ENCODE data around the gene MTA2. TPM values are rescaled to one million over a fixed set of nuclear protein-coding genes. Genes with fewer than 3 reads are reported as not detected.
"Not testable (repeated sequence)": the region's sequence is repeated elsewhere in the genome, so short reads cannot be mapped to it uniquely, and the experiment has no call there.

MTA2 gene
- polyA plus RNA-seq, 1 donor from 2014 or later, result 130 TPM

DNA sequence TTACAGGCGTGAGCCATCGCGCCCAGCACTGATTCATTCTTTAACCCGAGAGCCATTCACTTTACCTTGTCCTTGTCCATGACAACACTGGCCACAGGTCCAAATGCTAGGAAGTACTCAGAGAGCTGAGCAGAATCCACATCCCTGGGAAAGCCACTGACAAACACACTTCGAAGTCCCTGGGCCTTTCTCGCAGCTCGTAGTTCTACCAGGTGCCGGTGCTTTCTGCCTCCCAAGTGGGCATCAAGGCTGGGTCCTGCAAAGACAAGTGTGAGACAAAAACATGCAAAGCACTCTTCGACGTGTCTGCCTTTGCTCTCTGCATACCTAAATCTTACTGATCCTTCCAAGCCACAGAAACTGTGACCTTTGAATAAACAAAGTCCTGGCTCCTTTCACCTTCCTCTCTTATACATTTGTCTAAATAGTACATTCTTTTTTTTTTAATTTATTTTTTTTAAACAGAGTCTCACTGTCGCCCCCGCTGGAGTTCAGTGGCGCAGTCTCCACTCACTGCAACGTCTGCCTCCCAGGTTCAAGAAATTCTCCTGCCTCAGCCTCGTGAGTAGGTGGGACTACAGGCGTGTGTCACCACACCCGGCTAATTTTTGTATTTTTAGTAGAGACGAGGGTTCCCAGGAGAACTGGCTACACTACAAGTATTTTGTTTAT lies 12.6 kb downstream of the MTA2 start:
- Histone ChIP-seq H3F3A (ENCODE audit: insufficient read depth, low read length, poor library complexity, severe bottlenecking) (peaks cover 7% of the 10 kb centered on the region), H4K20me1 (ENCODE audit: insufficient read depth) (no peaks in the 10 kb centered on the region), H3K36me3 (ENCODE audit: insufficient read depth, low read length) (peaks cover 7% of the 10 kb centered on the region), H3K79me2 (replicated peaks; ENCODE audit: insufficient read depth, low read length) (peaks cover 9% of the 10 kb centered on the region), H3K4me2 (ENCODE audit: low read length) (no peak overlapping the region), H3K4me3 (ENCODE audit: low read length) (no peak overlapping the region), H3K9me2 (ENCODE audit: insufficient read depth, low read length) (no peaks in the 10 kb centered on the region), H2AFZ (ENCODE audit: low read depth, low read length) (no peak overlapping the region), H3K27ac (ENCODE audit: low read length) (no peak overlapping the region), H3K9me3 (ENCODE audit: low read length) (no peaks in the 10 kb centered on the region), H3K27me3 (ENCODE audit: insufficient read depth, low read depth, low read length) (no peaks in the 10 kb centered on the region), H3K9ac (ENCODE audit: low read length) (no peak overlapping the region)
- TF ChIP-seq MXI1 (conservative IDR thresholded peaks at IDR 0.05; ENCODE audit: poor library complexity, severe bottlenecking), result no peak
- peak; percentile 46 for TF ChIP-seq CTCF (IDR thresholded peaks at IDR 0.05; ENCODE audit: poor library complexity, severe bottlenecking)
- TF ChIP-seq RAD21 (conservative IDR thresholded peaks at IDR 0.05), result no peak

GRCh38 chr11:62585356-62585755 lies 16.3 kb downstream of the MTA2 start:
- not testable (repeated sequence) for H3K4me2 ChIP-seq (ENCODE audit: low read length); H3F3A ChIP-seq (ENCODE audit: insufficient read depth, low read length, poor library complexity, severe bottlenecking); H3K27me3 ChIP-seq (ENCODE audit: insufficient read depth, low read depth, low read length); H4K20me1 ChIP-seq (ENCODE audit: insufficient read depth); H3K9me3 ChIP-seq (ENCODE audit: low read length); H3K36me3 ChIP-seq (ENCODE audit: insufficient read depth, low read length); H3K9ac ChIP-seq (ENCODE audit: low read length); H3K4me3 ChIP-seq (ENCODE audit: low read length); H3K9me2 ChIP-seq (ENCODE audit: insufficient read depth, low read length); H2AFZ ChIP-seq (ENCODE audit: low read depth, low read length); H3K79me2 ChIP-seq (replicated peaks; ENCODE audit: insufficient read depth, low read length); H3K27ac ChIP-seq (ENCODE audit: low read length)

GRCh38 chr11:62581735-62582134 lies 19.9 kb downstream of the MTA2 start:
- not testable (repeated sequence) for H2AFZ ChIP-seq (ENCODE audit: low read depth, low read length); H4K20me1 ChIP-seq (ENCODE audit: insufficient read depth); H3K9me2 ChIP-seq (ENCODE audit: insufficient read depth, low read length); H3K4me3 ChIP-seq (ENCODE audit: low read length); H3K4me2 ChIP-seq (ENCODE audit: low read length); H3K79me2 ChIP-seq (replicated peaks; ENCODE audit: insufficient read depth, low read length); H3K9me3 ChIP-seq (ENCODE audit: low read length); H3F3A ChIP-seq (ENCODE audit: insufficient read depth, low read length, poor library complexity, severe bottlenecking); H3K27ac ChIP-seq (ENCODE audit: low read length); H3K27me3 ChIP-seq (ENCODE audit: insufficient read depth, low read depth, low read length); H3K36me3 ChIP-seq (ENCODE audit: insufficient read depth, low read length); H3K9ac ChIP-seq (ENCODE audit: low read length)

- H3F3A ChIP-seq (ENCODE audit: insufficient read depth, low read length, poor library complexity, severe bottlenecking), result no peaks in the 10 kb centered on the region
- H3K36me3 ChIP-seq (ENCODE audit: insufficient read depth, low read length), result no peaks in the 10 kb centered on the region
- no peaks in the 10 kb centered on the region for H3K9me3 ChIP-seq (ENCODE audit: low read length)
- no peak overlapping the region for H3K4me2 ChIP-seq (ENCODE audit: low read length)
- no peak for TF ChIP-seq EZH2 (IDR thresholded peaks at IDR 0.05; ENCODE audit: borderline replicate concordance, insufficient read depth, low read length, poor library complexity, severe bottlenecking)
- TF ChIP-seq, protein P1, sequence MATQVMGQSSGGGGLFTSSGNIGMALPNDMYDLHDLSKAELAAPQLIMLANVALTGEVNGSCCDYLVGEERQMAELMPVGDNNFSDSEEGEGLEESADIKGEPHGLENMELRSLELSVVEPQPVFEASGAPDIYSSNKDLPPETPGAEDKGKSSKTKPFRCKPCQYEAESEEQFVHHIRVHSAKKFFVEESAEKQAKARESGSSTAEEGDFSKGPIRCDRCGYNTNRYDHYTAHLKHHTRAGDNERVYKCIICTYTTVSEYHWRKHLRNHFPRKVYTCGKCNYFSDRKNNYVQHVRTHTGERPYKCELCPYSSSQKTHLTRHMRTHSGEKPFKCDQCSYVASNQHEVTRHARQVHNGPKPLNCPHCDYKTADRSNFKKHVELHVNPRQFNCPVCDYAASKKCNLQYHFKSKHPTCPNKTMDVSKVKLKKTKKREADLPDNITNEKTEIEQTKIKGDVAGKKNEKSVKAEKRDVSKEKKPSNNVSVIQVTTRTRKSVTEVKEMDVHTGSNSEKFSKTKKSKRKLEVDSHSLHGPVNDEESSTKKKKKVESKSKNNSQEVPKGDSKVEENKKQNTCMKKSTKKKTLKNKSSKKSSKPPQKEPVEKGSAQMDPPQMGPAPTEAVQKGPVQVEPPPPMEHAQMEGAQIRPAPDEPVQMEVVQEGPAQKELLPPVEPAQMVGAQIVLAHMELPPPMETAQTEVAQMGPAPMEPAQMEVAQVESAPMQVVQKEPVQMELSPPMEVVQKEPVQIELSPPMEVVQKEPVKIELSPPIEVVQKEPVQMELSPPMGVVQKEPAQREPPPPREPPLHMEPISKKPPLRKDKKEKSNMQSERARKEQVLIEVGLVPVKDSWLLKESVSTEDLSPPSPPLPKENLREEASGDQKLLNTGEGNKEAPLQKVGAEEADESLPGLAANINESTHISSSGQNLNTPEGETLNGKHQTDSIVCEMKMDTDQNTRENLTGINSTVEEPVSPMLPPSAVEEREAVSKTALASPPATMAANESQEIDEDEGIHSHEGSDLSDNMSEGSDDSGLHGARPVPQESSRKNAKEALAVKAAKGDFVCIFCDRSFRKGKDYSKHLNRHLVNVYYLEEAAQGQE (IDR thresholded peaks at IDR 0.05; ENCODE audit: borderline replicate concordance), result no peak
- no peak for TF ChIP-seq CTCF (IDR thresholded peaks at IDR 0.05; ENCODE audit: poor library complexity, severe bottlenecking)
- TF ChIP-seq TAF1 (IDR thresholded peaks at IDR 0.05; ENCODE audit: low read depth), result no peak
- no peak for TF ChIP-seq SMC3 (conservative IDR thresholded peaks at IDR 0.05; ENCODE audit: poor library complexity)
- no peak for TF ChIP-seq MXI1 (conservative IDR thresholded peaks at IDR 0.05; ENCODE audit: poor library complexity, severe bottlenecking)
- no peak for TF ChIP-seq RAD21 (conservative IDR thresholded peaks at IDR 0.05)
- TF ChIP-seq EP300 (conservative IDR thresholded peaks at IDR 0.05; ENCODE audit: poor library complexity, severe bottlenecking), result no peak
- no peak for TF ChIP-seq POLR2AphosphoS5 (IDR thresholded peaks at IDR 0.05)
- H3K9me2 ChIP-seq (ENCODE audit: insufficient read depth, low read length), result no peaks in the 10 kb centered on the region
- no peaks in the 10 kb centered on the region for H4K20me1 ChIP-seq (ENCODE audit: insufficient read depth)
- H3K4me3 ChIP-seq (ENCODE audit: low read length), result no peak overlapping the region
- H3K27me3 ChIP-seq (ENCODE audit: insufficient read depth, low read depth, low read length), result no peaks in the 10 kb centered on the region
- no peak overlapping the region for H3K9ac ChIP-seq (ENCODE audit: low read length)
- no peaks in the 10 kb centered on the region for H3K79me2 ChIP-seq (replicated peaks; ENCODE audit: insufficient read depth, low read length)
- H3K27ac ChIP-seq (ENCODE audit: low read length), result no peak overlapping the region
- no peak overlapping the region for H2AFZ ChIP-seq (ENCODE audit: low read depth, low read length)
Observed at GRCh38 chr11:62580959-62581715, 20.5 kb downstream of the MTA2 start.
